MM.1S (cell line): ENCODE results near the gene SFTPB.

Source experiments
- DNase-seq: peaks from one replicate; pipeline ENCODE4 v3.0.0-alpha.2; 2015
- H2AFZ ChIP-seq: fragments of 300-600 bp; sonication (generic); 2 replicates; pipeline ENCODE4 v1.6.0; 2016; ENCODE audit warnings: antibody characterized with exemption, low read length
- H3F3A ChIP-seq: fragments of 300-600 bp; sonication (generic); 2 replicates; pipeline ENCODE4 v1.6.1; 2016; ENCODE audit warnings: mild to moderate bottlenecking, antibody characterized with exemption, low read length, moderate library complexity, mixed read lengths; ENCODE audit not compliant: insufficient read depth
- H3K27ac ChIP-seq: fragments of 300-600 bp; sonication (generic); 2 replicates; pipeline ENCODE4 v1.5.1; 2016; ENCODE audit warnings: mild to moderate bottlenecking, low read length
- H3K27me3 ChIP-seq: fragments of 300-600 bp; sonication (generic); replicated peaks from 2 replicates; pipeline ENCODE4 v1.6.0; 2016; ENCODE audit warnings: low read length; ENCODE audit not compliant: insufficient read depth
- H3K36me3 ChIP-seq: fragments of 300-600 bp; sonication (generic); replicated peaks from 2 replicates; pipeline ENCODE4 v1.6.1; 2016; ENCODE audit warnings: mild to moderate bottlenecking, low read length, mixed read lengths; ENCODE audit not compliant: insufficient read depth
- H3K4me1 ChIP-seq: fragments of 300-600 bp; sonication (generic); 2 replicates; pipeline ENCODE4 v1.6.1; 2016; ENCODE audit warnings: low read length, mixed read lengths
- H3K4me2 ChIP-seq: fragments of 300-600 bp; sonication (generic); 2 replicates; pipeline ENCODE4 v1.6.0; 2016; ENCODE audit warnings: low read depth, low read length
- H3K4me3 ChIP-seq: fragments of 300-600 bp; sonication (generic); 2 replicates; pipeline ENCODE4 v1.5.1; 2016; ENCODE audit warnings: low read length, mixed read lengths
- H3K79me2 ChIP-seq: fragments of 300-600 bp; sonication (generic); 2 replicates; pipeline ENCODE4 v1.6.1; 2016; ENCODE audit warnings: mixed run types, low read length, mixed read lengths
- H3K9ac ChIP-seq: fragments of 300-600 bp; sonication (generic); 2 replicates; pipeline ENCODE4 v1.6.1; 2016; ENCODE audit warnings: low read length, mixed read lengths
- H3K9me2 ChIP-seq: fragments of 300-600 bp; sonication (generic); replicated peaks from 2 replicates; pipeline ENCODE4 v1.6.1; 2016; ENCODE audit warnings: mild to moderate bottlenecking, low read length, mixed read lengths; ENCODE audit not compliant: insufficient read depth
- H3K9me3 ChIP-seq: fragments of 300-600 bp; sonication (generic); replicated peaks from 2 replicates; pipeline ENCODE4 v1.6.1; 2016; ENCODE audit warnings: mild to moderate bottlenecking, low read length, mixed read lengths; ENCODE audit not compliant: insufficient read depth
- H4K20me1 ChIP-seq: fragments of 300-600 bp; sonication (generic); 2 replicates; pipeline ENCODE4 v1.6.1; 2016; ENCODE audit warnings: mild to moderate bottlenecking, low read length, moderate library complexity, mixed read lengths; ENCODE audit not compliant: insufficient read depth
- CTCF ChIP-seq: fragments of 300-600 bp; sonication (generic); IDR thresholded peaks from 2 replicates; pipeline ENCODE4 v1.5.1; 2016; ENCODE audit warnings: antibody characterized with exemption, low read length, mixed read lengths
- EZH2 ChIP-seq: fragments of 300-600 bp; sonication (generic); optimal IDR thresholded peaks from 2 replicates; pipeline ENCODE3; 2017; ENCODE audit warnings: low read depth, mild to moderate bottlenecking, antibody characterized with exemption, low read length, mixed read lengths
- EZH2phosphoT487 ChIP-seq: fragments of 300-600 bp; sonication (generic); IDR thresholded peaks from 2 replicates; pipeline ENCODE4 v1.6.1; 2018; ENCODE audit warnings: antibody characterized with exemption, low read length

Gene SFTPB

GRCh38 chr2:85694052-85695025 is 26.3 kb upstream of the SFTPB start, which contains the start of gene GNLY:
GNLY (plus strand) TSS chr2:85694358; CDS start chr2:85694419, 61 bp downstream.
- Histone ChIP-seq H3K79me2 (no peaks in the 10 kb centered on the region), H3K27ac (no peak within 1 kb of the TSS), H3K9me2 (no peaks in the 10 kb centered on the region), H3K9ac (no peak within 1 kb of the TSS), H3K27me3 (no peaks in the 10 kb centered on the region), H3K4me2 (no peak within 1 kb of the TSS), H2AFZ (no peak within 1 kb of the TSS), H4K20me1 (no peaks in the 10 kb centered on the region), H3K9me3 (no peaks in the 10 kb centered on the region), H3F3A (no peaks in the 10 kb centered on the region), H3K4me1 (no peaks in the 10 kb centered on the region), H3K36me3 (no peaks in the 10 kb centered on the region), H3K4me3 (no peak within 1 kb of the TSS)
- TF ChIP-seq EZH2 (no peak), CTCF (no peak), EZH2phosphoT487 (no peak)
- DNase-seq, result no peak

GRCh38 chr2:85692039-85692645 is 24.1 kb upstream of the SFTPB start:
- Histone ChIP-seq H3K27me3 (no peaks in the 10 kb centered on the region), H3K4me3 (no peak overlapping the region), H4K20me1 (no peaks in the 10 kb centered on the region), H3F3A (no peaks in the 10 kb centered on the region), H3K9me2 (no peaks in the 10 kb centered on the region), H3K27ac (no peak overlapping the region), H3K79me2 (no peaks in the 10 kb centered on the region), H3K9me3 (no peaks in the 10 kb centered on the region), H2AFZ (no peak overlapping the region), H3K4me2 (no peak overlapping the region), H3K36me3 (no peaks in the 10 kb centered on the region), H3K4me1 (no peaks in the 10 kb centered on the region), H3K9ac (no peak overlapping the region)
- DNase-seq, result no peak
- TF ChIP-seq CTCF (no peak), EZH2phosphoT487 (no peak), EZH2 (no peak)

- Histone ChIP-seq H2AFZ (no peak overlapping the region), H3K4me2 (no peak overlapping the region), H4K20me1 (no peaks in the 10 kb centered on the region), H3K9me3 (no peaks in the 10 kb centered on the region), H3K27ac (no peak overlapping the region), H3K79me2 (no peaks in the 10 kb centered on the region), H3K4me3 (no peak overlapping the region), H3K36me3 (no peaks in the 10 kb centered on the region), H3K9ac (no peak overlapping the region), H3F3A (no peaks in the 10 kb centered on the region), H3K4me1 (0 out of 2 replicates have a peak, but pooled peaks cover under 1% of the 10 kb centered on the region), H3K9me2 (no peaks in the 10 kb centered on the region), H3K27me3 (no peaks in the 10 kb centered on the region)
- DNase-seq, result no peak
- TF ChIP-seq EZH2 (no peak), CTCF (no peak), EZH2phosphoT487 (no peak)
Measured at GRCh38 chr2:85690932-85691331, 22.9 kb upstream of the SFTPB start.
